ENCODE results near the gene MXI1. TPM values are rescaled to one million over a fixed set of nuclear protein-coding genes. Genes with fewer than 3 reads are reported as not detected.

The MXI1 gene
- 52.4 TPM for total RNA-seq

GRCh38 chr10:110207011-110207804 is at the start of gene MXI1:
MXI1 (plus strand) TSS chr10:110207605; CDS start chr10:110207809, 204 bp downstream.

GRCh38 chr10:110304780-110305421 is 97.5 kb downstream of the MXI1 start, which contains the start of gene SMNDC1:
SMNDC1 (minus strand) TSS chr10:110304920; CDS start chr10:110303587, 1,333 bp downstream.

Other genes starting within 250 kb of the MXI1 start
- gene ADD3, start 199.6 kb upstream of the MXI1 start, total RNA-seq = 197 TPM
- 13.8 TPM for gene SMNDC1, start 97.3 kb downstream of the MXI1 start, total RNA-seq

Measured in diencephalon (tissue), 1 donor.